ENCODE measurements around the gene CDS2. TPM values are rescaled to one million over a fixed set of nuclear protein-coding genes. Genes with fewer than 3 reads are reported as not detected.

CDS2 gene
- polyA plus RNA-seq, 1 donor from 2014 or later, result 66.7 TPM

DNA sequence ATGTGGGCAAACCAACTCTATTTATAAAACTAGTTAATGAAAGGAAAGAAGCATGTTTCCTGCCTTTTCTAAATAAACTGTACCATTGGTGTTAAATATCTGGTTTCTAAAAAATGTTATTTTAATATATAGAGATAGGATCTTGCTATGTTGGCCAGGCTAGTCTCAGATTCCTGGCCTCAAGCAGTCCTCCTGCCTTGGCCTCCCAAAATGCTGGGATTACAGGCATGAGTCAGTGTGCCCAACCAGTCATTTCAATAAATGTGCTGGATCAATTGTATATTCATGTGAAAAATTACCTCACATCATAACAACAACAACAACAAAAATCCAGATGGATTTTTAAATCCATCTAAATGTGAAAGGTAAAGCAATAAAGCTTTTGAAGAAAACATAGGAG lies 80.3 kb downstream of the CDS2 start:
- H3K4me2 ChIP-seq (ENCODE audit: low read length), result no peak overlapping the region
- no peaks in the 10 kb centered on the region for H3K27me3 ChIP-seq (ENCODE audit: insufficient read depth, low read depth, low read length)
- no peaks in the 10 kb centered on the region for H3K9me2 ChIP-seq (ENCODE audit: insufficient read depth, low read length)
- peaks cover 7% of the 10 kb centered on the region for H3K36me3 ChIP-seq (ENCODE audit: insufficient read depth, low read length)
- no peaks in the 10 kb centered on the region for H3K9me3 ChIP-seq (ENCODE audit: low read length)
- no peak overlapping the region for H2AFZ ChIP-seq (ENCODE audit: low read depth, low read length)
- H3K9ac ChIP-seq (ENCODE audit: low read length), result no peak overlapping the region
- H3F3A ChIP-seq (ENCODE audit: insufficient read depth, low read length, poor library complexity, severe bottlenecking), result no peaks in the 10 kb centered on the region
- H3K79me2 ChIP-seq (replicated peaks; ENCODE audit: insufficient read depth, low read length), result no peaks in the 10 kb centered on the region
- no peak overlapping the region for H3K27ac ChIP-seq (ENCODE audit: low read length)
- no peak for TF ChIP-seq MXI1 (conservative IDR thresholded peaks at IDR 0.05; ENCODE audit: poor library complexity, severe bottlenecking)
- TF ChIP-seq, protein P1, sequence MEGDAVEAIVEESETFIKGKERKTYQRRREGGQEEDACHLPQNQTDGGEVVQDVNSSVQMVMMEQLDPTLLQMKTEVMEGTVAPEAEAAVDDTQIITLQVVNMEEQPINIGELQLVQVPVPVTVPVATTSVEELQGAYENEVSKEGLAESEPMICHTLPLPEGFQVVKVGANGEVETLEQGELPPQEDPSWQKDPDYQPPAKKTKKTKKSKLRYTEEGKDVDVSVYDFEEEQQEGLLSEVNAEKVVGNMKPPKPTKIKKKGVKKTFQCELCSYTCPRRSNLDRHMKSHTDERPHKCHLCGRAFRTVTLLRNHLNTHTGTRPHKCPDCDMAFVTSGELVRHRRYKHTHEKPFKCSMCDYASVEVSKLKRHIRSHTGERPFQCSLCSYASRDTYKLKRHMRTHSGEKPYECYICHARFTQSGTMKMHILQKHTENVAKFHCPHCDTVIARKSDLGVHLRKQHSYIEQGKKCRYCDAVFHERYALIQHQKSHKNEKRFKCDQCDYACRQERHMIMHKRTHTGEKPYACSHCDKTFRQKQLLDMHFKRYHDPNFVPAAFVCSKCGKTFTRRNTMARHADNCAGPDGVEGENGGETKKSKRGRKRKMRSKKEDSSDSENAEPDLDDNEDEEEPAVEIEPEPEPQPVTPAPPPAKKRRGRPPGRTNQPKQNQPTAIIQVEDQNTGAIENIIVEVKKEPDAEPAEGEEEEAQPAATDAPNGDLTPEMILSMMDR (IDR thresholded peaks at IDR 0.05; ENCODE audit: poor library complexity, severe bottlenecking), result no peak
- TF ChIP-seq EZH2 (IDR thresholded peaks at IDR 0.05; ENCODE audit: borderline replicate concordance, insufficient read depth, low read length, poor library complexity, severe bottlenecking), result no peak
- TF ChIP-seq, protein P2, sequence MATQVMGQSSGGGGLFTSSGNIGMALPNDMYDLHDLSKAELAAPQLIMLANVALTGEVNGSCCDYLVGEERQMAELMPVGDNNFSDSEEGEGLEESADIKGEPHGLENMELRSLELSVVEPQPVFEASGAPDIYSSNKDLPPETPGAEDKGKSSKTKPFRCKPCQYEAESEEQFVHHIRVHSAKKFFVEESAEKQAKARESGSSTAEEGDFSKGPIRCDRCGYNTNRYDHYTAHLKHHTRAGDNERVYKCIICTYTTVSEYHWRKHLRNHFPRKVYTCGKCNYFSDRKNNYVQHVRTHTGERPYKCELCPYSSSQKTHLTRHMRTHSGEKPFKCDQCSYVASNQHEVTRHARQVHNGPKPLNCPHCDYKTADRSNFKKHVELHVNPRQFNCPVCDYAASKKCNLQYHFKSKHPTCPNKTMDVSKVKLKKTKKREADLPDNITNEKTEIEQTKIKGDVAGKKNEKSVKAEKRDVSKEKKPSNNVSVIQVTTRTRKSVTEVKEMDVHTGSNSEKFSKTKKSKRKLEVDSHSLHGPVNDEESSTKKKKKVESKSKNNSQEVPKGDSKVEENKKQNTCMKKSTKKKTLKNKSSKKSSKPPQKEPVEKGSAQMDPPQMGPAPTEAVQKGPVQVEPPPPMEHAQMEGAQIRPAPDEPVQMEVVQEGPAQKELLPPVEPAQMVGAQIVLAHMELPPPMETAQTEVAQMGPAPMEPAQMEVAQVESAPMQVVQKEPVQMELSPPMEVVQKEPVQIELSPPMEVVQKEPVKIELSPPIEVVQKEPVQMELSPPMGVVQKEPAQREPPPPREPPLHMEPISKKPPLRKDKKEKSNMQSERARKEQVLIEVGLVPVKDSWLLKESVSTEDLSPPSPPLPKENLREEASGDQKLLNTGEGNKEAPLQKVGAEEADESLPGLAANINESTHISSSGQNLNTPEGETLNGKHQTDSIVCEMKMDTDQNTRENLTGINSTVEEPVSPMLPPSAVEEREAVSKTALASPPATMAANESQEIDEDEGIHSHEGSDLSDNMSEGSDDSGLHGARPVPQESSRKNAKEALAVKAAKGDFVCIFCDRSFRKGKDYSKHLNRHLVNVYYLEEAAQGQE (IDR thresholded peaks at IDR 0.05; ENCODE audit: borderline replicate concordance), result no peak
- no peak for TF ChIP-seq EP300 (conservative IDR thresholded peaks at IDR 0.05; ENCODE audit: poor library complexity, severe bottlenecking)
- no peak for TF ChIP-seq POLR2AphosphoS5 (IDR thresholded peaks at IDR 0.05)
- TF ChIP-seq RAD21 (conservative IDR thresholded peaks at IDR 0.05), result no peak
- H3K4me3 ChIP-seq (ENCODE audit: low read length), result no peak overlapping the region
- no peaks in the 10 kb centered on the region for H4K20me1 ChIP-seq (ENCODE audit: insufficient read depth)

DNA sequence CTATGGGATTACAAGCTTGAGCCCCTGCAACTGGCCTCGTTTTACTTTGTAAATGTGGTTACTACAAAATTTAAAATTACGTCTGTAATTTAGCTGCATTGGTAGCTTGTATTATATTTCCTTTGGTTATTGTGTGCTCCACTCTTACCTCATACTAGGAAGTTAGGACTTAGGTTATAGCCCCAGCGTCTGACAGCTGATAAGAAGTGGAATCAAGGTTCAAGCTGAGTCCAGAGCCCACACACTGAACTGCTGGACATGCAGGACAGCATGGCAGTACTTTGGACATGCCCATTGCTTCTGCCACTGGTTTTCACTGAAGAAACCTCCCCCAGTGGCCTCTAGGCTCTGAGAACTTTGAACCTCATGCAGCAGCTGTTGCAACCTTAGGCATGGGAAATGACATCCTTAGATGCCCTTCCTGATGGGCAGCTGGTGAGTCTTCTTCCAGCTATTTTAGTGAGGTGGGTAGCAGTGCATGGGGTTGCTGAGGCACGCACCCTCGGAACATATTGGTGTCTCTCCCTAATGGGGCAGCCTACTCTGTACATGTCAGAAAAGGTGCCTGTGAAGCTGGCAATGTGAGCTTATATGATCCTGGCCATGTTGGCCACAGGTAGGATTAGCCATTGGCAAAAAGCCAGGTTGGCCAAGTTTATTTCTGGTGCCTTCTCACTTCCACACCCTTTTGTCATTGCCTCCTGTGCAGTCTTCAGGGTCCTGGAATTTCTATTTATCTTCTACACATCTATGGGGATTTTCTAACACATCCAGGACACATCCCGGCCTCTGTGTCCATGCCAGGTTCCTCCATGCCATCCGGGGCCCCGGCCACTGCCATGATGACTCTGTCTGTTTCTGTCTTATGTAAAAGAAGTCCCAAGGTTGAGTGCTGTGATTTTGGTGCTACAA lies 85.3 kb downstream of the CDS2 start:
- H2AFZ ChIP-seq (ENCODE audit: low read depth, low read length), result no peak overlapping the region
- H4K20me1 ChIP-seq (ENCODE audit: insufficient read depth), result no peaks in the 10 kb centered on the region

More for the DNA sequence above, 85.3 kb downstream of the CDS2 start:
- H3K4me2 ChIP-seq (ENCODE audit: low read length), result no peak overlapping the region
- H3K4me3 ChIP-seq (ENCODE audit: low read length), result no peak overlapping the region
- H3K27me3 ChIP-seq (ENCODE audit: insufficient read depth, low read depth, low read length), result no peaks in the 10 kb centered on the region
- no peaks in the 10 kb centered on the region for H3K79me2 ChIP-seq (replicated peaks; ENCODE audit: insufficient read depth, low read length)
- no peaks in the 10 kb centered on the region for H3F3A ChIP-seq (ENCODE audit: insufficient read depth, low read length, poor library complexity, severe bottlenecking)
- no peaks in the 10 kb centered on the region for H3K9me2 ChIP-seq (ENCODE audit: insufficient read depth, low read length)
- no peaks in the 10 kb centered on the region for H3K9me3 ChIP-seq (ENCODE audit: low read length)
- no peak overlapping the region for H3K9ac ChIP-seq (ENCODE audit: low read length)
- TF ChIP-seq, protein P1 (IDR thresholded peaks at IDR 0.05; ENCODE audit: poor library complexity, severe bottlenecking), result no peak
- TF ChIP-seq RAD21 (conservative IDR thresholded peaks at IDR 0.05) (no peak), EP300 (conservative IDR thresholded peaks at IDR 0.05; ENCODE audit: poor library complexity, severe bottlenecking) (no peak), EZH2 (IDR thresholded peaks at IDR 0.05; ENCODE audit: borderline replicate concordance, insufficient read depth, low read length, poor library complexity, severe bottlenecking) (no peak), SMC3 (conservative IDR thresholded peaks at IDR 0.05; ENCODE audit: poor library complexity) (no peak), MXI1 (conservative IDR thresholded peaks at IDR 0.05; ENCODE audit: poor library complexity, severe bottlenecking) (no peak), TAF1 (IDR thresholded peaks at IDR 0.05; ENCODE audit: low read depth) (no peak), POLR2AphosphoS5 (IDR thresholded peaks at IDR 0.05) (no peak)
- TF ChIP-seq, protein P2 (IDR thresholded peaks at IDR 0.05; ENCODE audit: borderline replicate concordance), result no peak
- peaks cover 9% of the 10 kb centered on the region for H3K36me3 ChIP-seq (ENCODE audit: insufficient read depth, low read length)
- H3K27ac ChIP-seq (ENCODE audit: low read length), result no peak overlapping the region
